Measurements from ENCODE around the gene CFAP54. TPM values are rescaled to one million over a fixed set of nuclear protein-coding genes. Genes with fewer than 3 reads are reported as not detected.

Gene CFAP54
- total and polyA plus RNA-seq, 2 experiments from 2014 or later = 0.07 to 0.76 TPM

DNA sequence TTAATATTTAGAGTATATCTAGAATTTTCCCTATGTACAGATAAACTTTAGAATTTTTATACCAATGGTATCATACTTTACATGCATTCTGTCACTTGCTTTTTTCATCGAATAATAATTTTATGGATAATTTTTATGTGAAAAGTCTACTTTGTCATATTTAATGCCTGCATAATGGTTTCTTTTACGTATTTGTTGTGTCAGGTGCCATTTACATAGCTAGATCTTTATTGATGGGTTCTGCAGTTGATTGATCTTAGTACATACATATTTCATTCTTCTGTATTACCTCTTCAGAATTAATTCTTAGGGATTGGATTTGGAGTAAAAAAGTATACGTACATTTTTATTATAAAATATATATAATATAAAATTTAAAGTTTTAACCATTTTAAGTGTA, 340.0 kb downstream of the CFAP54 start:
- Histone ChIP-seq H2AFZ (no peak overlapping the region), H4K20me1 (replicated peaks; ENCODE audit: insufficient read depth) (no peaks in the 10 kb centered on the region), H3K4me3 (no peak overlapping the region), H3K36me3 (ENCODE audit: insufficient read depth) (no peaks in the 10 kb centered on the region), H3F3A (replicated peaks; ENCODE audit: low read depth) (no peaks in the 10 kb centered on the region), H3K4me2 (no peak overlapping the region), H3K27me3 (ENCODE audit: insufficient read depth) (no peaks in the 10 kb centered on the region), H3K79me2 (replicated peaks; ENCODE audit: insufficient read depth) (no peaks in the 10 kb centered on the region), H3K4me1 (ENCODE audit: insufficient read depth) (no peaks in the 10 kb centered on the region), H3K27ac (ENCODE audit: low read depth) (no peak overlapping the region), H3K9me2 (ENCODE audit: insufficient read depth) (peaks cover 3% of the 10 kb centered on the region; the same call in 1 of the 2 replicates)
- no peak overlapping the region for H3K4me3 Mint-ChIP-seq
- H3K4me1 Mint-ChIP-seq = no peaks in the 10 kb centered on the region
- H3K9me3 Mint-ChIP-seq = no peaks in the 10 kb centered on the region; the same call in 1 of the 3 replicates
- no peaks in the 10 kb centered on the region for H3K27me3 Mint-ChIP-seq (ENCODE audit: insufficient read depth, low read depth, poor library complexity)
- ATAC-seq (no peak), DNase-seq (ENCODE audit: low spot score) (no peak)
- TF ChIP-seq CREB1 (CRISPR knock-in tag; IDR thresholded peaks at IDR 0.05; ENCODE audit: low read depth) (no peak), JUNB (IDR thresholded peaks at IDR 0.05; ENCODE audit: unreplicated experiment) (no peak), REST (IDR thresholded peaks at IDR 0.05; ENCODE audit: unreplicated experiment) (no peak), ZNF462 (CRISPR knock-in tag; IDR thresholded peaks at IDR 0.05) (no peak), ETS1 (IDR thresholded peaks at IDR 0.05) (no peak), EZH2 (IDR thresholded peaks at IDR 0.05; ENCODE audit: low read depth, unreplicated experiment) (no peak), ZNF331 (CRISPR knock-in tag; IDR thresholded peaks at IDR 0.05; ENCODE audit: low read depth) (no peak), NANOG (IDR thresholded peaks at IDR 0.05; ENCODE audit: borderline replicate concordance) (no peak)
- H3K27ac Mint-ChIP-seq = no peak overlapping the region
- no peaks in the 10 kb centered on the region for H3K36me3 Mint-ChIP-seq (ENCODE audit: low read depth)
